Gastroesophageal sphincter (tissue), 4 donors: ENCODE measurements around the gene MIXL1. TPM values are rescaled to one million over a fixed set of nuclear protein-coding genes. Genes with fewer than 3 reads are reported as not detected.

Experiments
- ATAC-seq: fragments of 150-250 bp; one replicate; pipeline ENCODE4 v1.9.1; 2016; ENCODE audit warnings: mild to moderate bottlenecking, moderate library complexity
- H3K27ac ChIP-seq, 4 donors: fragments of 200-600 bp; sonication (generic) in 3 of 4; 1 replicate in 3 of 4; 2 replicates in 1 of 4; pipeline ENCODE4 v1.5.1; 2016 to 2019
- H3K27me3 ChIP-seq: fragments of 200-600 bp; sonication (generic); one replicate; pipeline ENCODE4 v1.5.1; 2019
- H3K36me3 ChIP-seq, 2 donors: fragments of 200-600 bp; sonication (generic); one replicate each; pipeline ENCODE4 v1.5.1; 2019; ENCODE audit warnings: control low read depth in 1 of 2
- H3K4me1 ChIP-seq, 3 donors: fragments of 200-600 bp; sonication (generic); 1 replicate in 2 of 3; 2 replicates in 1 of 3; pipeline ENCODE4 v1.5.1; 2016 to 2019; ENCODE audit warnings: control low read depth in 2 of 3
- H3K4me3 ChIP-seq, 2 donors: fragments of 200-600 bp; sonication (generic); one replicate each; pipeline ENCODE4 v1.5.1; 2019; ENCODE audit warnings: mild to moderate bottlenecking in 1 of 2, moderate library complexity in 1 of 2
- H3K9me3 ChIP-seq, 3 donors: fragments of 200-600 bp; sonication (generic); one replicate each; pipeline ENCODE4 v1.5.1; 2017 to 2019; ENCODE audit warnings: control low read depth in 2 of 3
- CTCF ChIP-seq, 4 experiments: fragments of 200-600 bp in 2 of 4; fragments of 450-650 bp in 2 of 4; sonication (generic) in 1 of 4; IDR thresholded peaks; one replicate each; pipeline ENCODE4 v1.5.1; 2017 to 2019; ENCODE audit warnings: antibody characterized with exemption in 4 of 4, mild to moderate bottlenecking in 2 of 4, moderate library complexity in 2 of 4
- EP300 ChIP-seq: sonication (generic); formaldehyde crosslinking; IDR thresholded peaks from one replicate; pipeline ENCODE4 v1.6.1; 2017; ENCODE audit warnings: antibody characterized with exemption, mild to moderate bottlenecking
- POLR2A ChIP-seq, 2 donors: fragments of 450-650 bp; IDR thresholded peaks; one replicate each; pipeline ENCODE4 v1.6.1; 2017; ENCODE audit warnings: antibody characterized with exemption in 2 of 2, mild to moderate bottlenecking in 2 of 2, moderate library complexity in 1 of 2
- POLR2AphosphoS5 ChIP-seq: sonication (generic); formaldehyde crosslinking; IDR thresholded peaks from one replicate; pipeline ENCODE4 v1.6.1; 2017; ENCODE audit warnings: antibody characterized with exemption
- whole genome bisulfite sequencing, 2 donors: methylation state at CpG; one replicate each; pipeline ENCODE4 v1.1.5; 2018; ENCODE audit warnings: low coverage in 1 of 2; 5-methylcytosine and 5-hydroxymethylcytosine counted together
- total RNA-seq, 4 donors: library from RNA; depleted of rRNA; stranded (reverse); fragments of >200 nt; gene quantifications; one replicate each; pipeline ENCODE4 v1.1.0, GENCODE V29; 2016

MIXL1 gene
- total RNA-seq: not detected

GRCh38 chr1:226223157-226223785 lies at the start of gene MIXL1:
MIXL1 (plus strand) TSS chr1:226223664; CDS start chr1:226223682, 18 bp downstream.
- no peak for ATAC-seq
- TF ChIP-seq POLR2A (IDR thresholded peaks at IDR 0.05) (no peak), POLR2AphosphoS5 (no peak), CTCF (IDR thresholded peaks at IDR 0.05) (no peak), EP300 (no peak)
- H3K36me3 ChIP-seq: no peaks in the 10 kb centered on the region
- peaks cover 37% of the 10 kb centered on the region for H3K27me3 ChIP-seq
- no peaks in the 10 kb centered on the region for H3K9me3 ChIP-seq
- peak within 1 kb of the TSS in 1 of 2 donors; percentile 49 for H3K4me3 ChIP-seq
- no CpG with 5 or more reads among the region's 62 CpGs for WGBS, 2 donors
- H3K4me1 ChIP-seq: peaks cover 0 to 13% (median 3%) of the 10 kb centered on the region in 3 donors
- H3K27ac ChIP-seq: no peak within 1 kb of the TSS

- Histone ChIP-seq H3K9me3 (no peaks in the 10 kb centered on the region), H3K27ac (no peak overlapping the region), H3K36me3 (peaks cover 0 to 14% of the 10 kb centered on the region in 2 donors), H3K27me3 (no peaks in the 10 kb centered on the region), H3K4me1 (peaks cover 0 to 45% (median 3%) of the 10 kb centered on the region in 3 donors), H3K4me3 (no peak overlapping the region)
- ATAC-seq: no peak
- TF ChIP-seq POLR2A (IDR thresholded peaks at IDR 0.05): no peak
- no peak for TF ChIP-seq CTCF (IDR thresholded peaks at IDR 0.05)
- TF ChIP-seq EP300: no peak
- no peak for TF ChIP-seq POLR2AphosphoS5
- WGBS, 2 donors: 89 to 100% methylated on average over 3 to 8 of the region's 8 CpGs
Measured at GRCh38 chr1:226176870-226177269, 46.6 kb upstream of the MIXL1 start.

- peaks cover 0 to 59% (median 23%) of the 10 kb centered on the region in 3 donors for H3K4me1 ChIP-seq
- H3K36me3 ChIP-seq: peaks cover 0 to 7% of the 10 kb centered on the region in 2 donors
- no peak overlapping the region for H3K4me3 ChIP-seq
- no peak for TF ChIP-seq POLR2AphosphoS5
- TF ChIP-seq CTCF (IDR thresholded peaks at IDR 0.05): peak in 3 of 4 experiments; percentile 19 to 41 (median 30)
- peak; percentile 35 for ATAC-seq
- no peaks in the 10 kb centered on the region for H3K27me3 ChIP-seq
- no peaks in the 10 kb centered on the region for H3K9me3 ChIP-seq
- H3K27ac ChIP-seq: peak overlapping the region in 3 of 4 donors; percentile 19 to 50 (median 26)
- 51 to 60% methylated on average over 8 to 9 of the region's 14 CpGs for whole genome bisulfite sequencing, 2 donors
Measured at GRCh38 chr1:226181996-226182714, 41.3 kb upstream of the MIXL1 start.

GRCh38 chr1:226185141-226186036 lies 38.1 kb upstream of the MIXL1 start:
- no peak for ATAC-seq
- peaks cover 0 to 5% of the 10 kb centered on the region in 2 donors for H3K36me3 ChIP-seq
- H3K27me3 ChIP-seq: no peaks in the 10 kb centered on the region
- H3K4me3 ChIP-seq: peak overlapping the region; percentile 52 to 100
- peaks cover 0 to 59% (median 23%) of the 10 kb centered on the region in 3 donors for H3K4me1 ChIP-seq
- peak overlapping the region; percentile 41 to 96 (median 84) for H3K27ac ChIP-seq
- TF ChIP-seq POLR2A (IDR thresholded peaks at IDR 0.05) (no peak), POLR2AphosphoS5 (no peak), CTCF (IDR thresholded peaks at IDR 0.05) (no peak), EP300 (no peak)
- H3K9me3 ChIP-seq: no peaks in the 10 kb centered on the region
- WGBS, 2 donors: 17 to 34% methylated on average over 11 to 14 of the region's 14 CpGs
